Adrenal gland (tissue), 5 donors: Measurements from ENCODE around the gene PTPRE.

Experiments
- POLR2A ChIP-seq, 2 donors: fragments of 450-650 bp; IDR thresholded peaks; one replicate each; pipeline ENCODE4 v1.6.1; 2017; ENCODE audit warnings: antibody characterized with exemption in 2 of 2, mild to moderate bottlenecking in 2 of 2, moderate library complexity in 1 of 2
- TF ChIP-seq, protein P1 (sequence below), 6 experiments: fragments of 450-650 bp in 4 of 6; fragments of 200-600 bp in 2 of 6; sonication (generic) in 1 of 6; IDR thresholded peaks; 1 replicate in 5 of 6; 2 replicates in 1 of 6; pipeline versions ENCODE4 v1.5.1 to v1.8.0; 2016 to 2021; ENCODE audit warnings: antibody characterized with exemption in 6 of 6, mild to moderate bottlenecking in 2 of 6, moderate library complexity in 1 of 6
- donor health status: DM: no; HTN: no; CAD: no.

DNA sequence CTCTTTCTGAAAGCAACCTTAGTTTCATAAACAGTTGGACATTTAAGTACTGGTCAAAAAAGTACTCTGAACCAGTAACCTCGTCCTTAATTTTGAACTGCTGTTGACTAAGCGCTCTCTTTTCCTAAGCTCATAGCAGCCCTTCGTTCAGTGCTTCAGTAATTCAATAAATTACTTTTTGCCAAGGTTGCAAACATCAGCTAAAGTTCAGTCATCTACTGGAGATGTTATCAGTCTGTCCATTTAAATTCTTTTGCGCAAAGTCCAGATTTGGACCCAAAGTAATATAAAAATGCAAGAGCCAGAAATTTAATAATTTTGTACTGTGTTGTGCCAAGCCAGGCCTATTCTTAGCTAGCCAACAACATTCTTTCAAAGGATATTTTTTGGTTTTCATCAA is 8.4 kb downstream of the PTPRE start:
- TF ChIP-seq, protein P1, sequence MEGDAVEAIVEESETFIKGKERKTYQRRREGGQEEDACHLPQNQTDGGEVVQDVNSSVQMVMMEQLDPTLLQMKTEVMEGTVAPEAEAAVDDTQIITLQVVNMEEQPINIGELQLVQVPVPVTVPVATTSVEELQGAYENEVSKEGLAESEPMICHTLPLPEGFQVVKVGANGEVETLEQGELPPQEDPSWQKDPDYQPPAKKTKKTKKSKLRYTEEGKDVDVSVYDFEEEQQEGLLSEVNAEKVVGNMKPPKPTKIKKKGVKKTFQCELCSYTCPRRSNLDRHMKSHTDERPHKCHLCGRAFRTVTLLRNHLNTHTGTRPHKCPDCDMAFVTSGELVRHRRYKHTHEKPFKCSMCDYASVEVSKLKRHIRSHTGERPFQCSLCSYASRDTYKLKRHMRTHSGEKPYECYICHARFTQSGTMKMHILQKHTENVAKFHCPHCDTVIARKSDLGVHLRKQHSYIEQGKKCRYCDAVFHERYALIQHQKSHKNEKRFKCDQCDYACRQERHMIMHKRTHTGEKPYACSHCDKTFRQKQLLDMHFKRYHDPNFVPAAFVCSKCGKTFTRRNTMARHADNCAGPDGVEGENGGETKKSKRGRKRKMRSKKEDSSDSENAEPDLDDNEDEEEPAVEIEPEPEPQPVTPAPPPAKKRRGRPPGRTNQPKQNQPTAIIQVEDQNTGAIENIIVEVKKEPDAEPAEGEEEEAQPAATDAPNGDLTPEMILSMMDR (IDR thresholded peaks at IDR 0.05), result no peak
- no peak for TF ChIP-seq POLR2A (IDR thresholded peaks at IDR 0.05)
